Effector memory CD4-positive, alpha-beta T cell (primary cell): Measurements from ENCODE around the gene WDR17.

ENCODE experiments used
- DNase-seq, 3 donors: peaks; one replicate each; pipeline ENCODE4 v3.0.0-alpha.2; 2020
- H3K27ac ChIP-seq: 2 replicates; pipeline ENCODE4 v1.7.0; 2013; ENCODE audit warnings: mild to moderate bottlenecking, low read length, moderate library complexity; ENCODE audit not compliant: insufficient read depth, poor library complexity, severe bottlenecking
- H3K27me3 ChIP-seq: replicated peaks from 2 replicates; pipeline ENCODE4 v1.7.0; 2013; ENCODE audit warnings: mild to moderate bottlenecking, low read length; ENCODE audit not compliant: insufficient read depth, control insufficient read depth, poor library complexity, severe bottlenecking
- H3K36me3 ChIP-seq: 2 replicates; pipeline ENCODE4 v1.7.0; 2013; ENCODE audit warnings: mild to moderate bottlenecking, low read length, moderate library complexity; ENCODE audit not compliant: control insufficient read depth, insufficient read depth
- H3K4me1 ChIP-seq: 2 replicates; pipeline ENCODE4 v1.7.0; 2013; ENCODE audit warnings: low read length, mild to moderate bottlenecking; ENCODE audit not compliant: control insufficient read depth, insufficient read depth, poor library complexity, severe bottlenecking
- H3K4me3 ChIP-seq: 2 replicates; pipeline ENCODE4 v1.7.0; 2013; ENCODE audit warnings: low read length, low read depth, mild to moderate bottlenecking; ENCODE audit not compliant: insufficient read depth, poor library complexity, severe bottlenecking
- H3K9me3 ChIP-seq: 2 replicates; pipeline ENCODE4 v1.7.0; 2013; ENCODE audit warnings: mild to moderate bottlenecking, low read length, moderate library complexity; ENCODE audit not compliant: control insufficient read depth
- total RNA-seq, 3 donors: gene quantifications; one replicate each; lab custom pipeline; 2026; lab: John Stamatoyannopoulos, UW

The WDR17 gene
- 0.26 to 1.2 (median 0.35) reads per million in 3 donors for total RNA-seq

- H3K4me3 ChIP-seq, result peak within 1 kb of the TSS; percentile 45
- H3K9me3 ChIP-seq, result no peaks in the 10 kb centered on the region
- H3K36me3 ChIP-seq, result no peaks in the 10 kb centered on the region
- peaks cover 6% of the 10 kb centered on the region for H3K27me3 ChIP-seq
- H3K27ac ChIP-seq, result no peak within 1 kb of the TSS
- DNase-seq, result peak; percentile 2 to 27 (median 17)
- H3K4me1 ChIP-seq, result no peaks in the 10 kb centered on the region
Observed at GRCh38 chr4:176065435-176066291, at the start of gene WDR17. Gene WDR17, plus strand, starts transcription at chr4:176065841. Its CDS starts 45,740 bp downstream, at chr4:176111581.

DNA sequence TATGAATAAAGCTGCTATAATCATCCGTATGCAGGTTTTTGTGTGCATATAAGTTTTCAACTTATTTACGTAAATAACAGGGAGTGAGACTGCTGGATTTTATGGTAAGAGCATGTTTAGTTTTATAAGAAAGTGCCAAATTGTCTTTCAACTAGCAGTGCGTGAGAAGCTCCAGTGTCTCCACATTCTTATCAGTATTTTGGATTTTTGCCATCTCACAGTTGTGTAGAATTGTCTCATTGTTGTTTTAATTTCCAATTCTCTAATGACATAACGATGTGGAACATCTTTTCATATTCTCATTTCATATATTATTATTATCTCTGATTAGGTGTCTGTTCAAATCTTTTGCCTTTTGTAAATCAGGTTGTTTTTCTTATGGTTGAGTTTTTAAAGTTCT is 49.0 kb upstream of the WDR17 start:
- DNase-seq, result no peak
- Histone ChIP-seq H3K4me3 (no peak overlapping the region), H3K36me3 (no peaks in the 10 kb centered on the region), H3K4me1 (no peaks in the 10 kb centered on the region), H3K9me3 (no peaks in the 10 kb centered on the region), H3K27ac (no peak overlapping the region), H3K27me3 (no peaks in the 10 kb centered on the region)

DNA sequence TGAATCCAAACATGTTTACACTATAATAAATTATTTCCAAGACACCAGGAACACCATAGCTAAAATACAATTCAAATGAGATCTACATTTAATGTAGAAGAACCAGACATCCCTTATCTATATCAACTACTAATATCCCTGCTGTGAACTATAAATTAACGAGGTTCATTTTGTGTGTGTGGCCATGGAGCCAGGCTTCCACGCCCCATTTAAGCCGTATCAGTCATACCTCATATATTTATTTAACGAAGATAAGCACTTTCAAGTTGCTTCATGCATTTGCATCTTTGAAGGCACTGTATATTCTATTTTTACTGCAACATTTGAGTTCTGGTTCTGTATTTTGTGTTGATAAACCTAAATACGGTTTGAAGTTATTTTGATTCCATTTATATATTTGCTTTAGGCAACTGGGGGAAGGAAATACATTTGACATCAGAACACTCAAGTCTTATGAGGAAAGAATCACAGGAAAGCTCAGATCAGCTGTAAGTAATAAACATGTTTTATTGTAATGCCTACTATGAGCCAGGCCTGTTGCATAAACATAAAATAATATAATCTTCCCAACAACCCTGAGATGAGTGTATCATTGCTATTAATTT is 45.1 kb upstream of the WDR17 start:
- Histone ChIP-seq H3K27me3 (no peaks in the 10 kb centered on the region), H3K27ac (no peak overlapping the region), H3K36me3 (no peaks in the 10 kb centered on the region), H3K4me3 (no peak overlapping the region), H3K4me1 (no peaks in the 10 kb centered on the region), H3K9me3 (no peaks in the 10 kb centered on the region)
- no peak for DNase-seq

DNA sequence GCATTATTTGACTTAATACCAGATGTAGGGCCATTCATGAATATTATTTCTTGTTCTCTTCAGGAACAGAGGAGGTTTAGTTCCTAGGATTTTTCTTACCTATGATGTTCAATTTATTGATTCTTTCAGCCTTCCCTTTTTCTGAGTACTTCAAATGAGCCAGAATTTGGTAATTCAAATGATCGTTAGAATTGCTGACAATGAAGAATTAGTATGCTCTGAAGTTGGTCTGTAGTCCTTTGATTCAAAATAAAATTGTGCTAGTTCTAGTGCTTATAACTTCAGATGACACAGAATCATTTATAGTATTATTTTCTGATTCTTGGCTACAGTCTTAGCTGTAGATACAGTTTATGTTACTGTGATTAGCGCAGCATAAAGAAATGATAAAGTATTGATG is 35.2 kb upstream of the WDR17 start:
- no peak overlapping the region for H3K4me3 ChIP-seq

GRCh38 chr4:176031922-176032321 is 33.7 kb upstream of the WDR17 start:
- DNase-seq, result no peak

More for the DNA sequence above, 35.2 kb upstream of the WDR17 start:
- Histone ChIP-seq H3K9me3 (no peaks in the 10 kb centered on the region), H3K4me1 (no peaks in the 10 kb centered on the region), H3K27ac (no peak overlapping the region), H3K27me3 (no peaks in the 10 kb centered on the region), H3K36me3 (no peaks in the 10 kb centered on the region)
- no peak for DNase-seq

GRCh38 chr4:176032454-176032853 is 33.2 kb upstream of the WDR17 start:
- H3K4me3 ChIP-seq, result no peak overlapping the region
- no peak for DNase-seq
- no peaks in the 10 kb centered on the region for H3K36me3 ChIP-seq
- H3K4me1 ChIP-seq, result no peaks in the 10 kb centered on the region
- no peaks in the 10 kb centered on the region for H3K9me3 ChIP-seq
- H3K27me3 ChIP-seq, result no peaks in the 10 kb centered on the region
- no peak overlapping the region for H3K27ac ChIP-seq

More at GRCh38 chr4:176031922-176032321, 33.7 kb upstream of the WDR17 start:
- Histone ChIP-seq H3K27me3 (no peaks in the 10 kb centered on the region), H3K4me1 (no peaks in the 10 kb centered on the region), H3K36me3 (no peaks in the 10 kb centered on the region), H3K9me3 (no peaks in the 10 kb centered on the region), H3K27ac (no peak overlapping the region), H3K4me3 (no peak overlapping the region)

DNA sequence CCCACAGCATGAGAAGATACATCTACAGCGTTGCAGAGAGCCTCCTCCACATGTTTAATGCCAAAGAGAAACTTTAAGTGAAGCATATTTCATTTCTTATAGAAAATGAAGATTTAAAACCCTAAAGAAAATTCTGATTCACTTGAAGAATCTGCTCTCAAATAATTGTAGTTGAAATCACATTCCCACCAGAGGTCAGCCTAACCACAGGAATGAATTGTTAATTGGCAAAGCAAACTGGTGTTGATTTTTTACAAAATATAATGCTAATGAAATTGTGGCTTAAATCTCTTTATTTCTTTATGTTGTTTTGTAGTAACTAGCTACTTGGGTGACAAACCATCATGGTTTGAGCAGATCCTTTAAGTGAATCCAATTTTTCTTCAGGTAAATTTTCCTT is 31.1 kb upstream of the WDR17 start:
- no peaks in the 10 kb centered on the region for H3K27me3 ChIP-seq
- H3K4me3 ChIP-seq, result no peak overlapping the region
- H3K36me3 ChIP-seq, result no peaks in the 10 kb centered on the region
- no peaks in the 10 kb centered on the region for H3K9me3 ChIP-seq
- no peaks in the 10 kb centered on the region for H3K4me1 ChIP-seq
- no peak for DNase-seq
- no peak overlapping the region for H3K27ac ChIP-seq

DNA sequence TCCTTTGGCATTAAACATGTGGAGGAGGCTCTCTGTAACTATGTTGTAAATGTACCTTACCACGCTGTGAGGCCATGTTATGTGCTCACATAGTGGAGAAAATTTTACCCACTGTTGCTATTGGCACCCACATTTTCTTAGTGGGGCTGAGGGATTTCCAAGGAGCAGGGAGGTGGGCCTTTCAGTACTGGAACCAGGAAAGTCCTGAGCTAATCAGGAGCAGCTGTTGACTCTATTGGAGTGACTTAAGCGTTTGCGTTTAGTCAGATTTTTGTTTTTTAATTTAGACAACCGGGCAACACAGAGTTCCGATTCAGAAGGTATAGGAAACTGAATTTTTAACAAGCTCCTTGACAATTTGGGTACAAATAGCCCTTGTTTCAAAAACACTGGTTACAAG is 30.7 kb upstream of the WDR17 start:
- no peaks in the 10 kb centered on the region for H3K27me3 ChIP-seq
- H3K36me3 ChIP-seq, result no peaks in the 10 kb centered on the region
- H3K27ac ChIP-seq, result no peak overlapping the region
- DNase-seq, result no peak
- H3K9me3 ChIP-seq, result no peaks in the 10 kb centered on the region
- H3K4me1 ChIP-seq, result no peaks in the 10 kb centered on the region
- no peak overlapping the region for H3K4me3 ChIP-seq

- no peaks in the 10 kb centered on the region for H3K36me3 ChIP-seq
- H3K27me3 ChIP-seq, result no peaks in the 10 kb centered on the region
- no peaks in the 10 kb centered on the region for H3K9me3 ChIP-seq
- no peak for DNase-seq
- no peak overlapping the region for H3K4me3 ChIP-seq
- H3K27ac ChIP-seq, result no peak overlapping the region
- H3K4me1 ChIP-seq, result no peaks in the 10 kb centered on the region
Observed at GRCh38 chr4:176036585-176037205, 28.9 kb upstream of the WDR17 start.

GRCh38 chr4:176038789-176039188 is 26.9 kb upstream of the WDR17 start:
- Histone ChIP-seq H3K4me1 (no peaks in the 10 kb centered on the region), H3K27ac (no peak overlapping the region), H3K4me3 (no peak overlapping the region), H3K9me3 (no peaks in the 10 kb centered on the region), H3K36me3 (no peaks in the 10 kb centered on the region), H3K27me3 (no peaks in the 10 kb centered on the region)
- DNase-seq, result no peak
